ENCODE measurements around the gene NES. TPM values are rescaled to one million over a fixed set of nuclear protein-coding genes. Genes with fewer than 3 reads are reported as not detected.

The NES gene
- total and polyA plus RNA-seq, 2 experiments from 2014 or later: 25.0 to 95.9 TPM

DNA sequence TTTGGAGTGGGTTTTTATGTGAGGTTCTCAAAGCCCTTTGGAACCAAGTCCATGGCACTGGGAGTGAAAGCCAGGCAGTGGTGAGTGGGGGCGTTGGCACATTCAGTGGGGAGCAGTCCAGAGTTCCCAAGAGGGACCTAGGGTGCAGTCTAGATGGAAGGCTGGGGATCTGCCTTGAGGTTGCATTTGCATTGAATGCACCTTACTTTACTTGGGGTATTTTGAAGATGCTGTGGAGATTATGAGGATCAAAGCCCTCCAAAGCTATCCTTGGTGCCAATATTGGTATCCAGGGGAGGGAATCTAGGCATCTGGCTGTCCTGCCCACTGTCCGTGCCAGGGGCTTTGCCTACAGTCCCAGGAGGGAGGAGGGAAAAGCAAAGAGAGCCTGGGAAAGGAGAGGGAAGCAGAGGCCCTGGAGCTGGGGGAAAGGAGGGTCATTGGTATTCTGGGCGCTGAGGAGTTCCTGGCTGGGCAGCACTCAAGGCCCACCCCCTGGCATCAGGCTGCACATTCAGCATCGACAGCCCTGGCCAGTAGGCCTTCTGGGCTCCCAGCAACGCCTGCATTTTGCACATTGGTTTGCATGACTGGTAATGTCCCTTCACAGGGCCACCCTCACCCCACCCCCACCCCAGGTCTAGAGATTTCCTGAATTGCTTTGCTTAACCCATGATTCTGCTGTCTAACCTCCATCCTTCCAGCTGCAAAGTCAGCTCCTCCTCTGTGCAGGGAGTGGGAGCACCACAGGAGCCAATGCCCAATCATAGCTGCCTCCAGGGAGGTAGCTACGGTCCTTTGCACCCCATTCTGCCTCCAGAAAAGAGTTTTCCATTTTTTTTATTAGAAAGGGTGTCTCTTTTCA, 36.1 kb downstream of the NES start:
- ATAC-seq (no peak), DNase-seq (ENCODE audit: low spot score) (no peak)
- H3K27me3 ChIP-seq (ENCODE audit: insufficient read depth): peaks cover 91% of the 10 kb centered on the region
- peak overlapping the region; percentile 72 for H3K4me3 Mint-ChIP-seq
- H3K9me2 ChIP-seq (ENCODE audit: insufficient read depth): no peaks in the 10 kb centered on the region
- no peak overlapping the region for H3K27ac Mint-ChIP-seq
- peak overlapping the region; percentile 95 for H3K4me2 ChIP-seq
- H3K4me1 ChIP-seq (ENCODE audit: insufficient read depth): peaks cover 13% of the 10 kb centered on the region
- H3K36me3 ChIP-seq (ENCODE audit: insufficient read depth): no peaks in the 10 kb centered on the region
- H3F3A ChIP-seq (replicated peaks; ENCODE audit: low read depth): peaks cover 12% of the 10 kb centered on the region; the same call in 1 of the 2 replicates
- H3K9me3 Mint-ChIP-seq: no peaks in the 10 kb centered on the region
- peak overlapping the region; percentile 74 for H3K4me3 ChIP-seq
- H3K36me3 Mint-ChIP-seq (ENCODE audit: low read depth): no peaks in the 10 kb centered on the region; the same call in 2 of the 3 replicates
- peaks cover 38% of the 10 kb centered on the region for H3K4me1 Mint-ChIP-seq
- TF ChIP-seq, protein P1, sequence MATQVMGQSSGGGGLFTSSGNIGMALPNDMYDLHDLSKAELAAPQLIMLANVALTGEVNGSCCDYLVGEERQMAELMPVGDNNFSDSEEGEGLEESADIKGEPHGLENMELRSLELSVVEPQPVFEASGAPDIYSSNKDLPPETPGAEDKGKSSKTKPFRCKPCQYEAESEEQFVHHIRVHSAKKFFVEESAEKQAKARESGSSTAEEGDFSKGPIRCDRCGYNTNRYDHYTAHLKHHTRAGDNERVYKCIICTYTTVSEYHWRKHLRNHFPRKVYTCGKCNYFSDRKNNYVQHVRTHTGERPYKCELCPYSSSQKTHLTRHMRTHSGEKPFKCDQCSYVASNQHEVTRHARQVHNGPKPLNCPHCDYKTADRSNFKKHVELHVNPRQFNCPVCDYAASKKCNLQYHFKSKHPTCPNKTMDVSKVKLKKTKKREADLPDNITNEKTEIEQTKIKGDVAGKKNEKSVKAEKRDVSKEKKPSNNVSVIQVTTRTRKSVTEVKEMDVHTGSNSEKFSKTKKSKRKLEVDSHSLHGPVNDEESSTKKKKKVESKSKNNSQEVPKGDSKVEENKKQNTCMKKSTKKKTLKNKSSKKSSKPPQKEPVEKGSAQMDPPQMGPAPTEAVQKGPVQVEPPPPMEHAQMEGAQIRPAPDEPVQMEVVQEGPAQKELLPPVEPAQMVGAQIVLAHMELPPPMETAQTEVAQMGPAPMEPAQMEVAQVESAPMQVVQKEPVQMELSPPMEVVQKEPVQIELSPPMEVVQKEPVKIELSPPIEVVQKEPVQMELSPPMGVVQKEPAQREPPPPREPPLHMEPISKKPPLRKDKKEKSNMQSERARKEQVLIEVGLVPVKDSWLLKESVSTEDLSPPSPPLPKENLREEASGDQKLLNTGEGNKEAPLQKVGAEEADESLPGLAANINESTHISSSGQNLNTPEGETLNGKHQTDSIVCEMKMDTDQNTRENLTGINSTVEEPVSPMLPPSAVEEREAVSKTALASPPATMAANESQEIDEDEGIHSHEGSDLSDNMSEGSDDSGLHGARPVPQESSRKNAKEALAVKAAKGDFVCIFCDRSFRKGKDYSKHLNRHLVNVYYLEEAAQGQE (IDR thresholded peaks at IDR 0.05; ENCODE audit: unreplicated experiment): no peak
- TF ChIP-seq EZH2 (IDR thresholded peaks at IDR 0.05; ENCODE audit: low read depth, unreplicated experiment) (peak; percentile 62), POLR2AphosphoS5 (IDR thresholded peaks at IDR 0.05; ENCODE audit: low read depth) (no peak), CREB1 (CRISPR knock-in tag; IDR thresholded peaks at IDR 0.05; ENCODE audit: low read depth) (no peak), ZNF114 (CRISPR knock-in tag; IDR thresholded peaks at IDR 0.05) (no peak), JUNB (IDR thresholded peaks at IDR 0.05; ENCODE audit: unreplicated experiment) (no peak), STAT1 (IDR thresholded peaks at IDR 0.05; ENCODE audit: unreplicated experiment) (no peak)
- TF ChIP-seq, protein P2, sequence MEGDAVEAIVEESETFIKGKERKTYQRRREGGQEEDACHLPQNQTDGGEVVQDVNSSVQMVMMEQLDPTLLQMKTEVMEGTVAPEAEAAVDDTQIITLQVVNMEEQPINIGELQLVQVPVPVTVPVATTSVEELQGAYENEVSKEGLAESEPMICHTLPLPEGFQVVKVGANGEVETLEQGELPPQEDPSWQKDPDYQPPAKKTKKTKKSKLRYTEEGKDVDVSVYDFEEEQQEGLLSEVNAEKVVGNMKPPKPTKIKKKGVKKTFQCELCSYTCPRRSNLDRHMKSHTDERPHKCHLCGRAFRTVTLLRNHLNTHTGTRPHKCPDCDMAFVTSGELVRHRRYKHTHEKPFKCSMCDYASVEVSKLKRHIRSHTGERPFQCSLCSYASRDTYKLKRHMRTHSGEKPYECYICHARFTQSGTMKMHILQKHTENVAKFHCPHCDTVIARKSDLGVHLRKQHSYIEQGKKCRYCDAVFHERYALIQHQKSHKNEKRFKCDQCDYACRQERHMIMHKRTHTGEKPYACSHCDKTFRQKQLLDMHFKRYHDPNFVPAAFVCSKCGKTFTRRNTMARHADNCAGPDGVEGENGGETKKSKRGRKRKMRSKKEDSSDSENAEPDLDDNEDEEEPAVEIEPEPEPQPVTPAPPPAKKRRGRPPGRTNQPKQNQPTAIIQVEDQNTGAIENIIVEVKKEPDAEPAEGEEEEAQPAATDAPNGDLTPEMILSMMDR (conservative IDR thresholded peaks at IDR 0.05; ENCODE audit: low read depth in 2 of 2): no peak
- no peaks in the 10 kb centered on the region for H3K79me2 ChIP-seq (replicated peaks; ENCODE audit: insufficient read depth)
- no peak overlapping the region for H3K27ac ChIP-seq (ENCODE audit: low read depth)
- peak overlapping the region; percentile 91 for H2AFZ ChIP-seq
- peaks cover under 1% of the 10 kb centered on the region; the same call in 1 of the 2 replicates for H4K20me1 ChIP-seq (replicated peaks; ENCODE audit: insufficient read depth)
- peaks cover 61% of the 10 kb centered on the region for H3K27me3 Mint-ChIP-seq (ENCODE audit: insufficient read depth, low read depth, poor library complexity)

DNA sequence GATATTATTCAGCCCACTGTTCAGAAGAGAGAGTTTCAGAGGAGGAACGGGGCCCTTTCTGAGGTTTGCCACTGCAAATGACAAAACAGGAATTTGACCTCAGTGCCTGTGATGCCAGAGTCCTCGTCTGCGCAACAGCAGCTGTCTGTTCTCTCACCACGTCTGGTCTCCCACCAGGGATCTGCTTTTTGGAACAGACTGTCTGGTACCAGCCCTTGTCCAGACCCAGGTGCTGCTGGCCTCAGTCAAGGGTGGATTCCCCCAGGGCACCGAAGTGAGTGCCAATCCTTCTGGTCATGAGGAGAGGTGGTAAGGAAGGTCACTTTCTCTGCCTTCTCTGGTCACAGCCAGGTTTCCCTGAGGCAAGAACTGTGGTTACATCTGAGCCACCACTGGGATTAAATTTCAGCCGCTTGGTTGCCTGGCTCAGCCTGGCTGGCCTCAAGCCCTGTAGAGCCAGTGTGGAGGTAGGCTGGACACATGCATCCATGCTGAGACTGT, 37.6 kb downstream of the NES start:
- Histone ChIP-seq H3K36me3 (ENCODE audit: insufficient read depth) (no peaks in the 10 kb centered on the region), H3K9me2 (ENCODE audit: insufficient read depth) (no peaks in the 10 kb centered on the region), H3K4me1 (ENCODE audit: insufficient read depth) (peaks cover 13% of the 10 kb centered on the region), H3F3A (replicated peaks; ENCODE audit: low read depth) (0 out of 2 replicates have a peak, but pooled peaks cover 12% of the 10 kb centered on the region), H3K27ac (ENCODE audit: low read depth) (no peak overlapping the region), H3K4me3 (no peak overlapping the region), H3K4me2 (no peak overlapping the region), H2AFZ (no peak overlapping the region), H4K20me1 (replicated peaks; ENCODE audit: insufficient read depth) (no peaks in the 10 kb centered on the region; the same call in 1 of the 2 replicates), H3K27me3 (ENCODE audit: insufficient read depth) (peaks cover 77% of the 10 kb centered on the region), H3K79me2 (replicated peaks; ENCODE audit: insufficient read depth) (no peaks in the 10 kb centered on the region)
- ATAC-seq (no peak), DNase-seq (ENCODE audit: low spot score) (no peak)
- peaks cover 36% of the 10 kb centered on the region for H3K4me1 Mint-ChIP-seq
- H3K4me3 Mint-ChIP-seq: no peak overlapping the region
- TF ChIP-seq POLR2AphosphoS5 (IDR thresholded peaks at IDR 0.05; ENCODE audit: low read depth): no peak
- TF ChIP-seq, protein P1 (IDR thresholded peaks at IDR 0.05; ENCODE audit: unreplicated experiment): no peak
- H3K9me3 Mint-ChIP-seq: no peaks in the 10 kb centered on the region
- no peak overlapping the region for H3K27ac Mint-ChIP-seq
- H3K27me3 Mint-ChIP-seq (ENCODE audit: insufficient read depth, low read depth, poor library complexity): peaks cover 57% of the 10 kb centered on the region
- no peaks in the 10 kb centered on the region for H3K36me3 Mint-ChIP-seq (ENCODE audit: low read depth)
